ENCODE data around the gene CDC42EP4. TPM values are rescaled to one million over a fixed set of nuclear protein-coding genes. Genes with fewer than 3 reads are reported as not detected.

CDC42EP4 gene
- total RNA-seq, 1 experiment from 2014 or later: 11.0 TPM

DNA sequence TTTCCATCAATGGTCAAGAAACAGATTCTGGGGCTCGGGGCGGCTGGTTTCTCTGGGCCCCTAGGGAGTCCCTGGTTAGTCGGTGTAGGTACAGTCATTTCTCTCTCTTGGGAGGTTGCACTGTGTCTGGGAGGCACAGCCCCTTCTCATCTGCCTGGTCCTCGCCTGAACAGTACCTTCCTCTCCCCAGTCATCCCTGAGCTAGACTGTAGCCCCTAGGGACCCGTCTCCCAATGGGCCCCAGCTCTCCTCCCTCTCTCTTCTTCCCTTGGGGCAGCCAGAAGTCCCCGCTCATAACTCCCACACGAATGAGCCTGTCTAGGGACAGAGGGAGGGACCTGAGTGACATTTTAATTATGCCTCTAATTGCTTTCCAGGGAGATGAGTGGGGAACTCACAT lies 29.9 kb downstream of the CDC42EP4 start:
- intact Hi-C loops (cut with micrococcal nuclease): no loop called here
- TF ChIP-seq, protein P1, sequence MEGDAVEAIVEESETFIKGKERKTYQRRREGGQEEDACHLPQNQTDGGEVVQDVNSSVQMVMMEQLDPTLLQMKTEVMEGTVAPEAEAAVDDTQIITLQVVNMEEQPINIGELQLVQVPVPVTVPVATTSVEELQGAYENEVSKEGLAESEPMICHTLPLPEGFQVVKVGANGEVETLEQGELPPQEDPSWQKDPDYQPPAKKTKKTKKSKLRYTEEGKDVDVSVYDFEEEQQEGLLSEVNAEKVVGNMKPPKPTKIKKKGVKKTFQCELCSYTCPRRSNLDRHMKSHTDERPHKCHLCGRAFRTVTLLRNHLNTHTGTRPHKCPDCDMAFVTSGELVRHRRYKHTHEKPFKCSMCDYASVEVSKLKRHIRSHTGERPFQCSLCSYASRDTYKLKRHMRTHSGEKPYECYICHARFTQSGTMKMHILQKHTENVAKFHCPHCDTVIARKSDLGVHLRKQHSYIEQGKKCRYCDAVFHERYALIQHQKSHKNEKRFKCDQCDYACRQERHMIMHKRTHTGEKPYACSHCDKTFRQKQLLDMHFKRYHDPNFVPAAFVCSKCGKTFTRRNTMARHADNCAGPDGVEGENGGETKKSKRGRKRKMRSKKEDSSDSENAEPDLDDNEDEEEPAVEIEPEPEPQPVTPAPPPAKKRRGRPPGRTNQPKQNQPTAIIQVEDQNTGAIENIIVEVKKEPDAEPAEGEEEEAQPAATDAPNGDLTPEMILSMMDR (IDR thresholded peaks at IDR 0.05; ENCODE audit: unreplicated experiment): no peak
- Mint-ChIP-seq H3K27ac (ENCODE audit: low read depth, unreplicated experiment) (no peak overlapping the region), H3K4me1 (ENCODE audit: insufficient read depth, unreplicated experiment) (peaks cover 18% of the 10 kb centered on the region), H3K4me3 (ENCODE audit: unreplicated experiment) (no peak overlapping the region), H3K36me3 (ENCODE audit: insufficient read depth, unreplicated experiment) (peaks cover 29% of the 10 kb centered on the region), H3K27me3 (ENCODE audit: insufficient read depth, unreplicated experiment) (no peaks in the 10 kb centered on the region), H3K9me3 (ENCODE audit: unreplicated experiment) (no peaks in the 10 kb centered on the region)
- POLR2A ChIA-PET: interaction anchor here (0.5 to 0.8 kb wide), 3 partner anchors 15 to 90 kb away, joined by 3 to 5 read pairs (median 3); no protein-coding TSS in a partner anchor
- BruUV-seq (replicated peaks): no TSS peak
- no peak for DNase-seq (ENCODE audit: unreplicated experiment)
- CTCF ChIA-PET: interaction anchor here (0.6 to 3.5 kb wide), 3 partner anchors 8 to 88 kb away, joined by 4 to 12 read pairs (median 5); no protein-coding TSS in a partner anchor

DNA sequence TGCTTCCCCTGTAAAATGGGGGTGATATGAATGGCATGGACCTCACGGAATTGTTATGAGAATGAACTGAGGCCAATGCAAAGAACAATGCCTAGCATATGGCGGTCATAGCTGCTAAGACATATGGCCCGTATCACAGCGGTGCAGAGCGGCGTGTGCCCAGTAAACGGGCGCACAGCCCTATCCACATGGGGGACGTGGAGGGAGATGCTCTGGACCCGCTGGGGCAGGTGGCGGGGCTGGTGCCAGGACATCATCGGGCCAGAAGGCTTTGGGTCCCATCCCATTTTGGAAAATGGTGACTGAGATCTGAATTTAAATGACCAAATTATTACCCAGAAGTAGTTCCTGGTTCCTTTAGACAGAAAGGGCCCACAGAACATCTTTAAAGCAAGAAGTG lies 31.6 kb downstream of the CDC42EP4 start:
- ChIA-PET CTCF (interaction anchor here (1.0 kb wide), 1 partner anchor 31 kb away, joined by 4 read pairs; the partner anchor contains the start of gene CDC42EP4), POLR2A (no interaction called here)
- BruUV-seq (replicated peaks): no TSS peak
- TF ChIP-seq, protein P1 (IDR thresholded peaks at IDR 0.05; ENCODE audit: unreplicated experiment): no peak
- Mint-ChIP-seq H3K4me1 (ENCODE audit: insufficient read depth, unreplicated experiment) (peaks cover 9% of the 10 kb centered on the region), H3K27me3 (ENCODE audit: insufficient read depth, unreplicated experiment) (no peaks in the 10 kb centered on the region), H3K4me3 (ENCODE audit: unreplicated experiment) (no peak overlapping the region), H3K27ac (ENCODE audit: low read depth, unreplicated experiment) (no peak overlapping the region), H3K9me3 (ENCODE audit: unreplicated experiment) (no peaks in the 10 kb centered on the region), H3K36me3 (ENCODE audit: insufficient read depth, unreplicated experiment) (peaks cover 29% of the 10 kb centered on the region)
- intact Hi-C loops (cut with micrococcal nuclease): no loop called here
- DNase-seq (ENCODE audit: unreplicated experiment): no peak

DNA sequence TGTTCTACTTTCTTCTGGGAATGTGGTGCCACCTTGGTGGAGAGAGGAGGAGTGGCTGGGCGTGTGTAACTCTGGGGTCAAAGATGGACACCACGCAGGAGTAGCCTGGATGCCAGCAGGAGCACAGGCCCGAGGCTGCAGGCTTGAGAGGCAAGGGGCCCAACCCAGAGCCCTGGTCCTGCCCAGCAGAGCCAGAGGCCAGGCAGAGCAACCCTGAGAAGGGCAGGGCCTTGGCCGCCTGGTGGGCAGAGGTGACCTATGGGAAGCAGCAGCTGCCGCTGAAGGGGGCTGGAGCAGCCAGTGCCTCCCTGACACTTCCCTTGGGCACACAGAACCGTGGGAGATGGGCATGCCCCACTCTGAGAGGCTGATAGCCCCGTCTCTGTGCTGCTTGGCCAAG lies 32.1 kb downstream of the CDC42EP4 start:
- ChIA-PET POLR2A (interaction anchor here (1.7 kb wide), 1 partner anchor 13 kb away, joined by 3 read pairs; no protein-coding TSS in a partner anchor), CTCF (interaction anchor here (1.3 kb wide), 1 partner anchor 90 kb away, joined by 3 read pairs; no protein-coding TSS in a partner anchor)
- Mint-ChIP-seq H3K36me3 (ENCODE audit: insufficient read depth, unreplicated experiment) (peaks cover 25% of the 10 kb centered on the region), H3K9me3 (ENCODE audit: unreplicated experiment) (no peaks in the 10 kb centered on the region), H3K27me3 (ENCODE audit: insufficient read depth, unreplicated experiment) (no peaks in the 10 kb centered on the region), H3K4me3 (ENCODE audit: unreplicated experiment) (no peak overlapping the region), H3K27ac (ENCODE audit: low read depth, unreplicated experiment) (no peak overlapping the region), H3K4me1 (ENCODE audit: insufficient read depth, unreplicated experiment) (peaks cover 9% of the 10 kb centered on the region)
- TF ChIP-seq, protein P1 (IDR thresholded peaks at IDR 0.05; ENCODE audit: unreplicated experiment): no peak
- intact Hi-C loops (cut with micrococcal nuclease): no loop called here
- no peak for DNase-seq (ENCODE audit: unreplicated experiment)
- no TSS peak for BruUV-seq (replicated peaks)

DNA sequence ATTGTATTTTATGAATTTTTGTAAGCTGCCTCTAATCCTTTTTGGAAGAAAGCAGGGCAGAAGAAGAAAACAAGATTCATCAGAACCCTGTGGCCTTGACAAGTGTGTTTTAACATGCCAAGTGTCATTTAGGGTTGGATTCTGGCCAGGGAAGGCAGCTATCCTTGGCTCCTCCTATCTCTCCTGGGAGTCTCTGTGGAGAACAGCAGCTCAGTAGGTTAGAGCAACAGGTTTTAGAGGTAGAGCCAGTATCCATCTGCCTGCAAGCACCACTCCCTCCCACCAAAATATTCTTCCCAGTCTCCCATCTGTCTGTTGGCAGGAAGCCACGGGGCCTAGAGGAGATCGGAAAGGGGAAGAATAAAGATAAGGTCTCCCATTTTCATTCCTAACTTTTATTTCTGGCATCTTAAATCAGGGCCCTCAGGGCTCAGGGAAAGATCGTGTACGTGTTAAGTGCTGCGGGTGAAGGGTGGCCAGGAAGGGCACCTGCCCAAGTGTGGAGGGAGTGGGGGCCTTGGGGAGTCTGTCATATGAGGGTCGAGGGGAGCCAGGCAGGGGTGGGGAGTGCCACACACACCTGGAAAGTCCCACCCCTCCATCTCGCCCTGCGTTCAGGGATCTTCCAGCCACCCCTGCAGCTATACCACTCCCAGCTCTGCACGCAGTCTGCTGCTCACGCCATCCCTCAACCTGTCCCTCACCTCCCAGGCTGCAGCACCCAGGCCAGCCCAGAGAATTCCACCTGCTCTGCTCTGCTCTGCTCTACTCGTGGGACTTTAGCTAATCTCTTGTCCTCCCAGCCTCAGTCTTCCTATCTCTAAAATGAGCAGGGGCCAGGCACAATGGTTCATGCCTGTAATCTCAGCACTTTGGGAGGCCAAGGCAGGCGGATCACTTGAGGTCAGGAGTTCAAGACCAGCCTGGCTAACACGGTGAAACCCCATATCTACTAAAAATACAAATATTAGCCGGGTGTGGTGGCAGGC lies 33.0 kb downstream of the CDC42EP4 start:
- Mint-ChIP-seq H3K4me3 (ENCODE audit: unreplicated experiment) (no peak overlapping the region), H3K36me3 (ENCODE audit: insufficient read depth, unreplicated experiment) (peaks cover 19% of the 10 kb centered on the region)

More for the DNA sequence above, 33.0 kb downstream of the CDC42EP4 start:
- Mint-ChIP-seq H3K9me3 (ENCODE audit: unreplicated experiment) (no peaks in the 10 kb centered on the region), H3K27ac (ENCODE audit: low read depth, unreplicated experiment) (no peak overlapping the region), H3K4me1 (ENCODE audit: insufficient read depth, unreplicated experiment) (peaks cover 9% of the 10 kb centered on the region), H3K27me3 (ENCODE audit: insufficient read depth, unreplicated experiment) (no peaks in the 10 kb centered on the region)
- TF ChIP-seq, protein P1 (IDR thresholded peaks at IDR 0.05; ENCODE audit: unreplicated experiment): no peak
- no TSS peak for BruUV-seq (replicated peaks)
- DNase-seq (ENCODE audit: unreplicated experiment): peak; percentile 45
- intact Hi-C loops (cut with micrococcal nuclease): no loop called here
- POLR2A ChIA-PET: interaction anchor here (0.7 to 1.9 kb wide), 7 partner anchors 12 to 64 kb away, joined by 3 to 7 read pairs (median 4); partner anchors contain the start of gene CDC42EP4
- CTCF ChIA-PET: interaction anchor here (0.6 to 1.6 kb wide), 7 partner anchors 11 to 535 kb away, joined by 3 to 8 read pairs (median 3); no protein-coding TSS in a partner anchor

Data from MCF 10A (cell line).